Kidney (tissue), 14 donors: ENCODE data around the gene EGFL8. TPM values are rescaled to one million over a fixed set of nuclear protein-coding genes. Genes with fewer than 3 reads are reported as not detected.

Source experiments
- DNase-seq, 5 donors: peaks; one replicate each; pipeline ENCODE4 v3.0.0-alpha.2; 2013 to 2020
- FAIRE-seq: peaks from 2 replicates; lab custom pipeline; 2012; peaks lifted over from hg19 to GRCh38; lab: Jason Lieb, UNC
- H3K27ac ChIP-seq, 2 donors: one replicate each; pipeline ENCODE4 v1.7.0; 2013; ENCODE audit warnings: low read depth in 2 of 2, low read length in 2 of 2, inconsistent platforms in 1 of 2
- H3K27me3 ChIP-seq: one replicate; pipeline ENCODE4 v1.7.1; 2013; ENCODE audit warnings: low read length, inconsistent platforms; ENCODE audit not compliant: control insufficient read depth, insufficient read depth
- H3K36me3 ChIP-seq, 3 donors: one replicate each; pipeline versions ENCODE4 v1.7.0 to v1.7.1; 2013; ENCODE audit warnings: low read length in 3 of 3, control low read depth in 1 of 3, inconsistent platforms in 1 of 3; ENCODE audit not compliant: insufficient read depth in 3 of 3, control insufficient read depth in 2 of 3
- H3K4me1 ChIP-seq, 3 donors: one replicate each; pipeline versions ENCODE4 v1.7.0 to v1.7.1; 2013; ENCODE audit warnings: low read length in 3 of 3, inconsistent platforms in 1 of 3, low read depth in 1 of 3; ENCODE audit not compliant: control insufficient read depth in 2 of 3, insufficient read depth in 2 of 3
- H3K4me3 ChIP-seq, 3 donors: one replicate each; pipeline versions ENCODE4 v1.7.0 to v1.8.1; 2013; ENCODE audit warnings: low read length in 3 of 3, control low read depth in 1 of 3, inconsistent platforms in 1 of 3
- H3K9ac ChIP-seq, 3 donors: one replicate each; pipeline versions ENCODE4 v1.7.0 to v1.7.1; 2013; ENCODE audit warnings: low read length in 3 of 3, control low read depth in 1 of 3, inconsistent platforms in 1 of 3
- H3K9me3 ChIP-seq, 3 donors: one replicate each; pipeline versions ENCODE4 v1.7.0 to v1.7.1; 2013; ENCODE audit warnings: low read length in 3 of 3, control low read depth in 1 of 3, inconsistent platforms in 1 of 3; ENCODE audit not compliant: control insufficient read depth in 2 of 3, insufficient read depth in 1 of 3
- CTCF ChIP-seq: IDR thresholded peaks from 3 replicates; pipeline ENCODE4 v1.5.1; 2012; ENCODE audit warnings: mild to moderate bottlenecking, moderate library complexity, borderline replicate concordance; ENCODE audit not compliant: insufficient read depth; ENCODE audit errors: extremely low read depth
- intact Hi-C: fragments of 100-400 bp; cut with DNase I; formaldehyde crosslinking; loops from one replicate; pipeline ENCODE4 v1.11.1; 2022
- polyA plus RNA-seq: library from polyadenylated mRNA; stranded (reverse); fragments of 350-450 nt; fragmentation: Illumina TruSeq; extraction: RNeasy Lipid Tissue Mini Kit (QIAGEN cat#74804); gene quantifications from one replicate; pipeline ENCODE4 v1.2.3, GENCODE V29; 2014; ENCODE audit warnings: low read depth, low replicate concordance; ENCODE audit not compliant: insufficient read depth
- total RNA-seq: library from RNA; stranded (reverse); fragmentation: NEBNext Ultra II Directional; extraction: Animal tissue kit (Norgen Biotek cat#: 25700); gene quantifications from one replicate; pipeline ENCODE4 v1.2.1, GENCODE V29; 2021
- donor health status: control.
- donor health status: control.
- donor health status: control.
- donor health status: control.
- donor health status: control.
- donor health status: DM: yes; HTN: yes; CAD: no.
- donor health status: Normal renal cell carcinoma (clear cell type).

The EGFL8 gene
- total and polyA plus RNA-seq, 2 donors from 2014 or later = 15.0 to 18.3 TPM

GRCh38 chr6:32163559-32164258 lies 686 bp upstream of the EGFL8 start:
- no peak for FAIRE-seq
- H3K4me3 ChIP-seq = no peak overlapping the region
- peak overlapping the region in 1 of 2 donors; percentile 22 for H3K27ac ChIP-seq
- peaks cover 0 to 12% (median under 1%) of the 10 kb centered on the region in 3 donors for H3K36me3 ChIP-seq
- intact Hi-C loops = no loop called here
- no peaks in the 10 kb centered on the region for H3K9me3 ChIP-seq
- no peak for TF ChIP-seq CTCF
- H3K4me1 ChIP-seq = no peaks in the 10 kb centered on the region
- DNase-seq = peak in 1 of 5 donors; percentile 67
- H3K27me3 ChIP-seq = no peaks in the 10 kb centered on the region
- H3K9ac ChIP-seq = no peak overlapping the region

- intact Hi-C loops = no loop called here
- no peak overlapping the region for H3K4me3 ChIP-seq
- H3K9me3 ChIP-seq = no peaks in the 10 kb centered on the region
- peaks cover 0 to 19% (median 12%) of the 10 kb centered on the region in 3 donors for H3K36me3 ChIP-seq
- no peak for FAIRE-seq
- H3K27me3 ChIP-seq = no peaks in the 10 kb centered on the region
- peak in 1 of 5 donors; percentile 79 for DNase-seq
- H3K27ac ChIP-seq = no peak overlapping the region
- H3K4me1 ChIP-seq = no peaks in the 10 kb centered on the region
- TF ChIP-seq CTCF = no peak
- no peak overlapping the region for H3K9ac ChIP-seq
Measured at GRCh38 chr6:32166411-32167061, 2.1 kb downstream of the EGFL8 start.

- Histone ChIP-seq H3K27ac (no peak overlapping the region), H3K9me3 (no peaks in the 10 kb centered on the region), H3K4me3 (no peak overlapping the region), H3K9ac (no peak overlapping the region), H3K36me3 (peaks cover 0 to 19% (median 12%) of the 10 kb centered on the region in 3 donors), H3K4me1 (no peaks in the 10 kb centered on the region), H3K27me3 (no peaks in the 10 kb centered on the region)
- peak in 1 of 5 donors; percentile 70 for DNase-seq
- intact Hi-C loops = no loop called here
- no peak for FAIRE-seq
- TF ChIP-seq CTCF = no peak
Measured at GRCh38 chr6:32167154-32167760, 2.9 kb downstream of the EGFL8 start.
